NCI-H146 treated with DMSO at 0.1 percent for 48 hours (cell line): Measurements from ENCODE around the gene CELSR3.

Source experiments
- DNase-seq: peaks from one replicate; lab custom pipeline; 2025; ENCODE audit not compliant: unreplicated experiment; lab: John Stamatoyannopoulos, UW

CELSR3 gene

DNA sequence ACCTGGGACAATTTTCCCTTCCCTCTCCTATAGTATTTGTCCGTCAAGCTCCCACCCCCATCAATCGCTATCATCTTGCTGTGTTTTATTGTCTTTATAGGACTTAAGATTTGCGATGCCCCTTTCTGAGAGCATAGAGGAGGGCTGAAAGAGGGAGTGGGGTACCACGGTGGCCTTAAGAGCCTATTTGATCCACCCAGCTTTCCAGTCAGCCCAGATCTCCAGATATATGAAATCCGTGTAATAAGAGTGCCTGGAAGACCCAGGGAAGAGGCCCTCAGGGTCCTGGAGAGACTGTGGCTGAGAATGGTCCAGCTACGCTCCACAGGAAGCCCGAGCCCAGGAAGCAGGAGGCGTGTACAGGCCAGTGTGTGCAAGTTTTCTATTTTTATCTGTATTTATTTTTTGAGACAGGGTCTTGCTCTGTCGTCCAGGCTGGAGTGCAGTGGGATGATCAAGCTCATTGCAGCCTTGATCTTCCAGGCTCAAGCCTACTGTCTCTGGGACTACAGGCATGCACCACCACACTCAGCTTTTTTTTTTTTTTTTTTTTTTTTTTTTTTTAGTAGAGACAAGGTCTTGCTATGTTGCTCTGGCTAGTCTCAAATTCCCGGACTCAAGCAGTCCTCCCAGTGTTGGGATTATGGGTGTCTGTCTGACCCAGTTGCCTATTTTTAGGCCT is 24.0 kb upstream of the CELSR3 start:
- DNase-seq: no peak

DNA sequence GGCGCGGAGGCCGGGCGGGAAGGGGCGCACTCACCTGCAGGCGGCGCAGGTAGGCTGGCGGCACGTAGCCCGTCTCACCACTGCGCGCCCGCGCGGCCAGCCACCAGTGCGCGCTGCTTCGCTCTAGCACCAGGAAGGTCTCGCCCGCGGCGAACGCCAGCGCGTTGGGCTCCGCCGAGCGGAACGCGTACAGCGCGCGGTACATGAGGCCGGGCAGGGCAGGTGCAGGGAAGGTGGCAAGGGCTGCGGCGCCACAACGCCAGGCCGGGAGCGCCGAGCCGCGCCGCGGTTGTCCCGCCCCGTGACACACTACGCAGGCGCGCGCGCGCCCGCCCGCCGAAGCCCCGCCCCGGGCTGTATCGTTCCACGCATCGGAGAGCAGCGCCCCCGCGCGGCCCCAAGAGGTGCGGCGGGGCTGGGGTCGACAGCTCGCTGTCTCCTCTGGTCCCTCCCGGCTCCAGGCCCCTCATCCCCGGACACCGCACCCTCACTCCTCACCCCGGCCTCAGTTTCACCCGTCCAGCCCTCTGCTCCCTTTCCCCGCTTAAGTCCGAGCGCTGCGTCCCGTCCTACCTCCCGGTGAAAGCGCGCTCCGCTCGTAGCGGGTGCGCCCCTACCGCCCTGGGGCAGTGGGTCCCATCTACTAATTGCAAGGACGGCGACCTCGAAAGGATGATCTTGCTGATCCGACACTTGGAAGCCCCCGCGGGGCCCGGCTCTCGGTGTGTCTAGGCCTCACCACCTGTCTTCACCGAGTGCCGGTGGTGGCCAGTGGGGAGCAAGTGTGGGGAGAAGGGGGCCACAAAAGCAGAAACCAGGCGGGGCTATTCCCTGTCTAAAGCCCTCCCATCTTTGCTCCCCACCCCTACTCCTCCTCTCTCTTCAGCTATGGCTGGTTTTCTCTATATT is 23.2 kb upstream of the CELSR3 start, which contains the start of gene NCKIPSD:
NCKIPSD (minus strand) TSS at position 313 of the 909 bp plus-strand sequence; CDS start at position 205, 108 bp downstream.
- DNase-seq: peak; percentile 37

DNA sequence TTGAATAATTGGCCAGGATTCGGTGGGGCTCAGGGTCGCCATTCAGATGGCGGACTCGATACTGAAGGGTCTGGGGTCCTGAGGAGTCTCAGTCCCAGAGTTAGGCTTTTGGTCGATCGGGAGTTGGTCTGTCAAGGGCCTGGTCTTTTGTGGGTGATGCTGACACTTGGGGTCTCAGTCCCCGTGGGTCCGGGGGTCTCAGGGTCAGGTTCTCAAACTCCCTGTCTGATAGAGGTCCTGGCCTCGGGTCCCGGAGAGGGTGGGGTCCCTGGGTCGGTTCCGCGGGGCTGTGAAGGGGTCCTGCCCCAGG is 22.6 kb upstream of the CELSR3 start:
- no peak for DNase-seq

DNA sequence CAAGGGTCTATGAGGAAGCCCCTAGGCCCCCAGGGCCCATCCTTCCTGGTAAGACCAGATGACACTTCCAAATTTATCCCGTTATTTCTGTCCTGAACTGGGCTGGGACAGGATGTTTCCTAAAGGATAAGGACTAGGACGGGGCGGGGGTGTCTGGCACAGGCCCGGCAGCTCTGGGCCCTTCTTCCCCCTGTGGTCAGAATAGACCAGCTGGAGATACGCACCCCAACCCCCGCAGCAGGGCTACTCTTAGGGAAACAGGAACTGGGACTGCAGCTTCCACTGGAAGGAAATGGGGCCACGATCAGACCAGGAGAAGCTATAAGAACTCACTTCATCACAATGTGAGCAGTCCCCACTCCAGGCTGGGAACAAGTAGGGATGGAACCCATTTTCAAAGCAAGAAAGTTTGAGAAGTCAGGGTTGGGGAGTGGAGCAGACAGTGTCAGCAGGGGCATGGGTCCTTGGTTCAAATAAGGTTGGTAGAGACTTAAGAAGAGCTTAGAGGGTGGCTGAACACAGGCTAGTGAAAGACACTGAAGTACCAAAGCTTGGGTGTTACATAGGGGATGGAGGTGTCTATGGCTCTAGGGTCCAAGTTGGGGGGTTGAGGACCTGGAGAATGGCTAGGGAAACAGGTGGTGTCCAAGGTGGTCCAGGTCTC is 21.9 kb upstream of the CELSR3 start:
- DNase-seq: no peak

DNA sequence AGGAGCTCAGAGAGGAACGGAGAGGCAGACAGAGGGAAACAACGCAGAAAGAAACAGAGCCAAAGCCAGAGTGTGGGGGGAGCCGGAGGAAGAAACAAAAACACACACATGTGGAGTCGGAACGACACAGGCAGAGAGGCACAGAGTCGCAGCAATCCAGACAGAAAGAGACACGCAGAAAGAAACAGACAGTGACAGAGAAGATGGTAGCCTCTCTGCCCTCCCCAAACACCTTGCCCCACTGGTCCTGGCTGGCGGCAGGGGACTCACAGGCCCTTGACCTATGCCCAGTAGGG is 21.3 kb upstream of the CELSR3 start:
- no peak for DNase-seq

DNA sequence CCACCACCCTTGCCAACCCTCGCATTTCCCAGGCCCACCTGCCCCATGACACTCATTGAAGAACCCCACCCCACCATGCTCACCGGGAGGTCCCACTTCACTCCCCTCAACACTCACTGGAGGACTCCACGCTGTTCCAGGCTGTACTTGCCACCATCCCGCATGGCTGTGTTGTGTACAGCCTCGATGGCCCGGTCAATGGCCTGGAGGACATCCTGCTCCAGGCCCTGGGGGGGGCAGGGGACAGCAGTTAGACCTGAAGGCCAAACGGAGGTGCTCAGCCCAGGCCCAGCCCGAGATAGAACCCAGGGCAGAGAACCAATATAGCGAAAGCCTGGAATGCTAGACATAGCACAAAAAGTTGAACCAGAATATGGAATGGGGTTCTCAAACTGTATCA is 20.1 kb upstream of the CELSR3 start:
- DNase-seq: no peak

DNA sequence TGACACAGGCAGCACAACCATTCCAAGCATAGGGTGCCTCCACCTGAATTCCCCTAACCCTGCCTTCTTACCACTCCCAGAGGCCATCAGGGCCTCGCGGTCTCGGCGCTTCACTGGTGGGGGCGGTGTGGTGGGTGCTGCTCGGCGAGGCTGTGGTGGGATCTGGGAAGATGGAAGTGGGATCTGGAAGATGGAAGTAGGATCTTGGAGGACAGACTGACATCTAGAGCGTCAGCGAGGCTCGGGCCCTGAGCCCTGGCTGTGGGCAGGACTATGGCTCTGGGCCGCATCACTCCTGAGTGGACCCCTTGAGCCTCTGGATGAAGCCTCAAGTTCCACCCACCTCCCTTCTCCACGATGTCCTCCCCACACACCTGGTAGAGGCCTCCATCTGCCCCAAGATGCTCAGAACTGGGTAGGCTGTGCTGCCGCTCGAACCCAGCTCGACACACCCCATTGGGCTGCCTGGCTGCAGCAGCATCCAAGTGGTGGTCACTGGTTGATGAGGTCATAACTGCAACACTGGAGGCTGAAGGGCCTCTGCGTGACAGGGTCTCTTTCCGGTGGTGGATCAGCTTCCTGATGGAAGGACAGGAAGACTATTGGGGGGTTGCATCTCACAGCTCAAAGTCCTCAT is 19.4 kb upstream of the CELSR3 start:
- no peak for DNase-seq

DNA sequence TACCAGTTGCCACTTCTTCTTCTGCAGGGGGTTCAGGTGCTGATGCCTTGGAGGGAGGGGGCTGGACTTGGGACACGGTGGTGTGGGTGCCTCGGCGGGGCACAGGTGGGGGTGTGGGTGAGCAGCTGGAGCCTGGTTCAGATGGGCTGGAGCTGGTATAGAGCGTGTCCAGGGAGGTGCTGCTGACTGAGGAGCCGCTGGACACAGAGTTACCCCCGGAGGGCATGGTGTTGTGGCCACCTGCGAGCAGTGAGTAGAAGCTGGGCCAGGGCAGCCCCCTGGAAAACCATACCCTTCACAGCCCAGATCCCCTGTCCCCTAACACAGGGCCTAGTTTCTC is 18.8 kb upstream of the CELSR3 start:
- DNase-seq: no peak

DNA sequence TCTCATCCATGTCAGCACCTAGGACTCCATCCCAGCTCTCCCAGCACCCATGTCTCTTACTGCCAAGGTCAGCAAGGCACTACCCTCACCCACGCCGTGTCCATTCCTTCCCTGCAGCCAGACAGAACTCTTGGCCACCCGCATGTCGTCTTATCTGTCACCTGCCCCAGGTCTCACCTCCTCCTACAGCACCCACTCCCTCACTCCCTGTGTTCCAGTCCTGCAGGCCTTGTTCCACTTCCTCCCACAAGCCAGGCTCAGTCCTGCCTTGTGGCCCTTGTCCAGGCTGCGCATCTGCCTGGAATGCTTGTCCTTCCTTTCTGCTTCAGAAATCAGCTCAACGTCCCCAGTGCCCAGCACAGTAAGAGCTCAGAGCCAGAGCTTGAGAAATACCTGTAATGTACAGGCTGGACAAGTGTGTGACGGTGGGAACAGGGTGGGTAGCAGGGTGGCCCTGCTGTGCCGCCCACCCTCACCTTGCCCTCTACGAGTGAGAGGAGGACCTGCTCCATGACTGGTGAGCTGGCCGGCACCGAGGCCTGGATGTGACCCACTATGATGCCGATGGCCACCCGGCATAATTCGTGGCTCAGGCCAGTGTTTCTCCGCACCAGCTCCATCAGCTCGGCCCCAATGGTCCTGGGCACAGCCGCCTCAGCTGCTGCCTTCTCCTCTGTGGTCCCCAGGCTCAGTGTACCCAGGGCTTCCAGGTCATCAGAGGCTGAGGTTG is 18.3 kb upstream of the CELSR3 start:
- DNase-seq: no peak

DNA sequence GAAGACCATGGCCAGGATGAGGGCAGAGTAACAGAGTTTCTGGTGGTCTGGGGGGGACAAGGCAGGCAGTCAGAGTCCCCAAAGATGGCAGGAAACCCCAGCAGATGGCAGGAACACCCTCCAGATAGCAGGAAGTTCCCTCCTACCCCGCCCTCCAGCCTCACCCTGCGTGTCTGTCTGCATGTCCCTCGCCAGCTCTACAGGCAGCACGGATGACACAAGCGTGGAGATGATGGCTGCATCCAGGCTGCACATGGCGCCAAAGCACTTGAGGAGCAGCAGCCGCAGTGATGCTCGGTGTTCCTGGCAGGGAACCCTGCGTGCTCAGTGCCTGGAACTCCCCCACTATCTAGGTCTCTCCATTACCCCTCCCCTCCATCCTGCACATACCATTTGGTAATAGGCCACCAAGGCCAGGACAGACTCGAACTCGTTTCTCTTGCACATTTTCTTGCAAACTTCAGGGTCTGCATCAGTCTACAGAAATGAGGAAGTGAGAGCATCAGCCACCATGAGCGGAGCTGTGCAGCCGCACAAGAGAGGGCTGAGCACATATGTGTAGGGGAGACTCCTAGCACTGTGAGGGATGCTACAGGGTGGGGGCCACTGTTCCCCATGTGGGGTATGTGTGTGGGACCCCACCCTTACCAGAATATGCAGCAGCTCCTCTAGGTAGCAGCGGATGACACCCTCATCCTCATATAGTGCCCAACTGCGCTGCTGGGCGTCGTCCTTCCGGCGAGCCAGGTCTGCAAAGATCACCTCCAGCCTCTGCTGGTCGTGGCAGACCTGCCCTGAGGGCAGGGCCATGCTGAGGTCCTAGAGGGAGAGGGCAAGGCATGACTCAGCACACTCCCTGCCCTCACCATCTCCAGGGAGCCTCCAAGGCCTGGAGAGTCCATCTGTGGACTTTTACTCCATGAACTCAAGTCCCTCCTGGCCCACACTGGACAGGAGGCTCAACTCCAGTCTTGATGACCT is 17.0 kb upstream of the CELSR3 start:
- no peak for DNase-seq

DNA sequence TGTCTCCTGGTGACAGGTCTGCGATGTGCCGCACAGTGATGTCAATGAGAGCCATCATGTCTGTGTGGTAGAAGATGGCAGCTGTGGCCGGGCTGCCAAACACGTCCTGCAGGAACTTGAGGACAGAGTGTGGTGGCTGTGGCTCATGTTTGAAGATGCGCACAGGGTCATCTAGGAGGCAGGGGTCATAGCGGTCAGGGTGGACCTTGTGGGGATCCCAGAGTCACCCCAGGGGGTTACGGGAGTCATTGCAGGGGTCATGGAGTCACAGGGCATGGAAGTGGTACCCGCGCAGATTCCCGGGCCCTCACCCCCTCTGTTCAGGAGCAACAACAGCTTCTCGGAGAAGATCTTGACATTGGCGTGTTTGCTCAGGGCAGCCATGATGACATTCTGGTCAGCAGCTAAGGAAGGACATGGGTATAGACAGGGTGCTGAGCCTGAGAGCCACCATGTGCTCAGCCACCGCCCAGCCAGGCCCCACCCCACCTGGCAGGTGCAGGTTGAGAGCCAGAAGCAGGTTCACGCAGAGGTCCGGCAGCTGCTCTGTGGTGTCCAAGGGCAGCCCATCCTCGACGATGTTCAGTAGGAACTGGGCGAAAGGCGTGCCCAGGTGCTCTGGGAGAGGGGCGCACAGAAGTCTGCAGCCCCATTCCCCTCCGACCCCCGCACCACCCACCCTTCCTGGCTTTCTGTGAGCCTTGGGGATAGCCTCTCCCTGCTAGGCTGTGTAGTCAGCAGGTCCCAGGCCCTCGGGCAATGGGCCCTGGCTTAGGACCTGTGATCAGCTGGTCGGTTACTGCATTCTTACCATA is 16.1 kb upstream of the CELSR3 start:
- no peak for DNase-seq

DNA sequence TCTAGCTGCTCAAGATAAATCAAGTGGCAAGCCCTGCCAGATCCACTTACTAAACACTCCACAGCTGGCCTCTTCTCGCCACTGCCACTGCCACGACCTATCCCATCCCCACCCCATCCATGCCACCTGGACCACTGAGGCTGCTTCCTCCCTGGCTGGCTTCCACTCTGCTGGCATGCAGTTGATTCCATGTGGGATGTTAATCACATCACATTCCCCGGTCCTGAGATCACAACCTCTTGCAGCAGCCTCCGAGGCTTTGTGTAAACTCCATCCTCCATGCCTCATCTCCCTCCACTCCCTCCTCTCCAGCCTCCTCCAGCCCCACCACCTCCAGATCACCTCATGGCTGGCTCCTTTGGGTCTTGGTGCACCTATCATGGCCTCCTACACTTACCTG is 15.4 kb upstream of the CELSR3 start:
- DNase-seq: no peak

DNA sequence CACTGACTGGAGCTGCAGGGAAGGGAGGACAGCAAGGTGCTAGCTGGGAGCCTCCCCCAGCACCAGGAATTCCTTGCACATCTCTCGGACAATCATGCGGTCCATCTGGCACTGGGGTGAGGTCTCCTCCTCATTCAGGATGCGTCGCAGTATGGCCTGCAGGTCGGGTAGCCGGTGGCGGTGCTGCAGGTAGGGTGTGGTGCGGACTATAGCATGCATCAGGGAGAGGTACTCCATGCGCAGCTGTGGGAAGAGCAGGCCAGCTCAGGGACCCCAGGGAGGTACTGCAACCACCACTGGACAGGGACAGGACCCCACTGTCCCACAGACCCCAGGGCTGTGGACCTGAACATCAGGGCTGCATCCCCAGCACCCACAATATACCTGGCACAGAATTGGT is 11.8 kb upstream of the CELSR3 start:
- DNase-seq: no peak

DNA sequence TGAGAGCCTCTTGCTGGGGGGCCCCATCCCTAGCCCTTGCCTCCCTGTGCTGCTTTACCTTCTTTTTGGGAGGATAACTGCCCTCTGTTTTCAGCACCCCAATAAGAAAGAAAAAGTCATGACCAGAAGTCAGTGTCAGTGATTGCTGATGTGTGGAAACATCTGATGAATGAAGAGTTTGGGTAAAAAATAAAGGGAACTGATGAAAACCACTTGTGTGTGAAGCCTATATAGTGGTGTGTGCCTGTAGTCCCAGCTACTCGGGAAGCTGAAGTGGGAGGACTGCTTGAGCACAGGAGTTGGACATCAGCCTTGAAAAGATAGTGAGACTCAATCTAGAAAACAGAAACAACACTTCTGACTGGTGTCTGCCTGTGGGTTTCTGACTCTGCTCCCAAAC is 9.8 kb upstream of the CELSR3 start:
- no peak for DNase-seq

DNA sequence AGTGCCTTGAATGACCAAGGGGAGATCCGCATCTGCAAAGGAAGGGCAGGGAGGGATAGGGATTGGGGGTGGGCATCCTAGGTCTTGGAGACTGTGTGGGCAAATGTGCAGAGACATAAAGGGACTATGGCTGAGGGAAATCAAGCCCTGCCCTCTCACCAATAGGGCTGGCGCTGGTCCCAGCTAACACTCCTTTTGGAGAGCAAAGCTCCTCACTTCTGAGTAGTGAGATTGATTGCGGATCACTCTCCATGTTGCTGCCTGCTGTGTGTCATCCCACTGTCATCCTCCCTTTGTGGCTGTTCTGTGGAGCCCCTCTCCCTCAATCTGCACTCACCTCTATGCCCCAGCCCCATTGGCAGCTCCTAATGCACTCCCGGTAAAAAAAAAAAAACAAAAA is 2.2 kb upstream of the CELSR3 start:
- no peak for DNase-seq

DNA sequence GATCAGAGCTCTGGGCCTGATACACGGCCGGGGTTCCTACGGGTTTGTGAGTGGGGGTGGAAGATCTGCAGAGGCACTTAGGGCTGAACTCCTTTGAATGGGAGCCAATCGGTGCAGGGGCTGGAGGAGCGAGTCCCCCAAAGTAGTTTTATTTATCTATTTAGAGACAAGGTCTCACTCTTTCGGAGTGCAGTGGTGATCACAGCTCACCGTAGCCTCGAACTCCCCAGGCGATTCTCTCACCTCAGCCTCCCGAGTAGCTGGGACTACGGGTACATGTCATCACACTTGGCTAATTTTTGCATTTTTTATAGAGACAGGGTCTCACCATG is 1.6 kb upstream of the CELSR3 start:
- DNase-seq: no peak

DNA sequence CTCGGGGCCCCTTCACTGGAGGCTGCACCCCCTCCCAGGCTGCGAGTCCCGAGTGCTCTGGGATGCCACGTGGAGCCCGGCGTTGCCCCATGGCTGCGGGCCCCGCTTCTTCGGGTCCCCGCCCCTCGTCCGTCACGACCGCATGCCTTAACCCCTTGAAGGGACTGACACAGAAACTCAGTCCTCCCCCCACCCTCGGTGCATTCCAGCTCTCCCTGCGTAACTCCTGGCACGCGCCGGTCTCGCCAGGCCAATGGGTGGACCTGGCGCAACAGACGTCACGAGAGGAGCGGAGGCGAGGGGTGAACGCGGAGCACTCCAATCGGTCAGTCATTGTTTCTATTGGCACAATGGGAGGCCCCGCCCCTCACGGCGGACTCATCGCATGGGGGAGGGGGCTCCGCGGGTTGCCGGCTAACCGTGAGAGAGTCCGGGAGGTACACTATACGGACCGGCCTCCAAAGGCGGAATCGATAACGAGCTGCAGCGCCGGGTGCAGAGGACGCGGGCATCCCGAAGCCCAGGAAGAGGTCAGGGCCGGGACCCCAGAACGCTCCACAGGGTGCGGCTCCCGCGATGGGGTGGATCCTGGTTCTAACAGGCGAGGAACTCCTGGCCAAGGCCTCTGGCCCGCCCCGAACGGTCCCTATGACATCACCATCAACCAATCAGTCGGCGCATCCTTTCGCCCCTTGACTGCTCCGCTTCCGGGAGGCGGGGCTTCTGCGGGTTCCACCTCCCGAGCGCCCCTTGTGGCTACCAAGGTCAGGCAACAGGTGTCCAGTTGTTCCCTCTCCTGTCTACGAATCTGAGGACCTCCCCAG is 1.0 kb upstream of the CELSR3 start:
- peak; percentile 89 for DNase-seq

DNA sequence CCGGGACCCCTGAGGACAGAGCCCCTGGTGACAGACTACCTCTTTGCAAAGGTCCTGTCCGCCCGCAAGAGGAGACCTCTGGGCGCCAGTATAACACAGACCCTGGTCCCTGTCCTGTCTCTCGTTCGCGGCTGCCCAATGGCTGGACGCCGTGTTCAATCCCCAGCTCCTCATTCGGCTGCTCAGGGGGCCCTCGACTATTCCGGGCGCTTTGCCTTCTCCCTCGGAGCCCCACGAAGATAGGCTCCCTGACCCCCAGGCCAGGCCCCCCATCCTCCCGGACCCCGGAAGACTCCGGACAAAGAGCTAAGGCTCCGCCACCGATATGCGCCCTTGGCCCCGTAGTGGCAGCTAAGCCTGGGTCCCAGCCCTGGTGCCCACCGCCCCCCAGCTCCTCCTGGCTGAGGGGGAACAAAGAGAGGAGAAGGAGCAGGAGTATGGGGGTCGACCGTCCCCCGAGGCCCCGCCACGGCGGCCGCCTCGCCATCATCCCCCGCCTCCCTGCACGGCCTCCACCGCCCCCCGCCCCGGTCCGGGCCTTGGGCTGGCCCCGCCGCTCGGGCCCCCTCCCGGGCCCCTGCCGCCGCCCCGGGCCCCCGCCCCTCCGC is 437 bp downstream of the CELSR3 start:
- no peak for DNase-seq
